Cardiac muscle cell (in vitro differentiated cells and primary cell): Measurements from ENCODE around the gene GOSR2. TPM values are rescaled to one million over a fixed set of nuclear protein-coding genes. Genes with fewer than 3 reads are reported as not detected.

Source experiments
- DNase-seq, 2 donors: peaks; one replicate each; pipeline versions ENCODE4 v3.0.0 to v3.0.0-alpha.2; 2010 to 2017; ENCODE audit warnings: low read depth in 1 of 2, low spot score in 1 of 2
- H3K27ac ChIP-seq: fragments of 200-600 bp; sonication (generic); 2 replicates; pipeline ENCODE4 v1.5.1; 2016
- H3K27me3 ChIP-seq: fragments of 200-600 bp; sonication (generic); 2 replicates; pipeline ENCODE4 v1.6.0; 2016; ENCODE audit warnings: control low read depth
- H3K36me3 ChIP-seq: fragments of 200-600 bp; sonication (generic); 2 replicates; pipeline ENCODE4 v1.5.1; 2016; ENCODE audit warnings: control low read depth
- H3K4me1 ChIP-seq: fragments of 200-600 bp; sonication (generic); 2 replicates; pipeline ENCODE4 v1.8.1; 2017; ENCODE audit warnings: low read depth, mild to moderate bottlenecking, mixed run types
- H3K4me3 ChIP-seq: fragments of 200-600 bp; sonication (generic); 2 replicates; pipeline ENCODE4 v1.5.1; 2016; ENCODE audit warnings: mild to moderate bottlenecking
- H3K9me3 ChIP-seq: fragments of 200-600 bp; sonication (generic); 2 replicates; pipeline ENCODE4 v1.5.1; 2017; ENCODE audit warnings: low read depth, mild to moderate bottlenecking, control low read depth
- polyA plus RNA-seq: library from polyadenylated mRNA; unstranded; fragments of >200 nt; fragmentation: Nextera tagmentation; extraction: Ambion mirVana; gene quantifications from 2 replicates; pipeline ENCODE4 v1.2.1, GENCODE V29; 2016
- total RNA-seq: library from RNA; depleted of rRNA; stranded (reverse); fragments of >200 nt; gene quantifications from 2 replicates; pipeline ENCODE4 v1.2.3, GENCODE V29; 2016
- TF ChIP-seq, protein P1 (sequence below): IDR thresholded peaks from 2 replicates; pipeline ENCODE4 v1.5.1; 2012; ENCODE audit warnings: low read depth, mild to moderate bottlenecking, low read length

Gene GOSR2
- total and polyA plus RNA-seq, 2 experiments from 2014 or later, result 34.1 to 60.9 TPM

DNA sequence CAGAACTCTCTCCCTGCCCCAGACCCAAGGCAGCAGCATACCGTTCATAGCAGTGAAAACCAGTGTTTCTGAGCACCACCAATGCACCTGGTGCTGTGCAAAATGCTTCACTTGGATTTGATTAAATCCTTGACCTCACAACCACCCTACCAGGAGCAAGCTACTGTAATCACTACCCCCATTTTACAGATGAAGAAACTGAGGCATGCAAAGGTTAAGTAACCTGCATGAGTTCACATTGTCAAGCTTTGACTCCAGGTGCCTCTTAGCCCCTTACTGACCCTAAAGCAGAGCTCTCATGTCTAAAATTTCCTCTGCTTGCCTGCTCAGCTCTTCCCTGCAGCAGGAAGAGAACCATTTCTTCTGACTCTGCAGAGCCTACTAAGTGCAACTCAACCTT, 34.2 kb upstream of the GOSR2 start:
- no peaks in the 10 kb centered on the region for H3K4me1 ChIP-seq
- no peak overlapping the region for H3K27ac ChIP-seq
- H3K4me3 ChIP-seq, result no peak overlapping the region
- TF ChIP-seq, protein P1, sequence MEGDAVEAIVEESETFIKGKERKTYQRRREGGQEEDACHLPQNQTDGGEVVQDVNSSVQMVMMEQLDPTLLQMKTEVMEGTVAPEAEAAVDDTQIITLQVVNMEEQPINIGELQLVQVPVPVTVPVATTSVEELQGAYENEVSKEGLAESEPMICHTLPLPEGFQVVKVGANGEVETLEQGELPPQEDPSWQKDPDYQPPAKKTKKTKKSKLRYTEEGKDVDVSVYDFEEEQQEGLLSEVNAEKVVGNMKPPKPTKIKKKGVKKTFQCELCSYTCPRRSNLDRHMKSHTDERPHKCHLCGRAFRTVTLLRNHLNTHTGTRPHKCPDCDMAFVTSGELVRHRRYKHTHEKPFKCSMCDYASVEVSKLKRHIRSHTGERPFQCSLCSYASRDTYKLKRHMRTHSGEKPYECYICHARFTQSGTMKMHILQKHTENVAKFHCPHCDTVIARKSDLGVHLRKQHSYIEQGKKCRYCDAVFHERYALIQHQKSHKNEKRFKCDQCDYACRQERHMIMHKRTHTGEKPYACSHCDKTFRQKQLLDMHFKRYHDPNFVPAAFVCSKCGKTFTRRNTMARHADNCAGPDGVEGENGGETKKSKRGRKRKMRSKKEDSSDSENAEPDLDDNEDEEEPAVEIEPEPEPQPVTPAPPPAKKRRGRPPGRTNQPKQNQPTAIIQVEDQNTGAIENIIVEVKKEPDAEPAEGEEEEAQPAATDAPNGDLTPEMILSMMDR, result no peak
- no peaks in the 10 kb centered on the region for H3K9me3 ChIP-seq
- no peak for DNase-seq
- H3K36me3 ChIP-seq, result no peaks in the 10 kb centered on the region
- H3K27me3 ChIP-seq, result no peaks in the 10 kb centered on the region

DNA sequence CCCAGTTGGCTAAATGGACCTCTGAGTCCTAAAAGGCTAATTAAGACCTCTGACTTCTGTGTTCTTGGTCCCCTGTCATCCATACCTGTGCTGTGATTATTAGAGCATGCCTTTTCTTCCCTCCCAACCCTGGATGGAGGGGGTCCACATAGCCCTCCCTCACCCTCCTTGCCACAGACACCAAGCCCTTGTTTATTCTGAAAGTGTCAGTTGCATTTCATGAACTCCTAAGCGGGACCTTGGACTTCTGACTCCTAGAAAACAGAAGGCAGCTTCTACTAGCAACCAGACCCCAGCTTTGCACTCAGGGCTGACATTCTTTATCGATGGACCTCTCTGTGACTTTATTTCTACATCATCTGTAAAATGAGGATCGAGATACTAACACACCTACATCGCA, 33.4 kb upstream of the GOSR2 start:
- H3K27ac ChIP-seq, result no peak overlapping the region
- TF ChIP-seq, protein P1, result no peak

DNA sequence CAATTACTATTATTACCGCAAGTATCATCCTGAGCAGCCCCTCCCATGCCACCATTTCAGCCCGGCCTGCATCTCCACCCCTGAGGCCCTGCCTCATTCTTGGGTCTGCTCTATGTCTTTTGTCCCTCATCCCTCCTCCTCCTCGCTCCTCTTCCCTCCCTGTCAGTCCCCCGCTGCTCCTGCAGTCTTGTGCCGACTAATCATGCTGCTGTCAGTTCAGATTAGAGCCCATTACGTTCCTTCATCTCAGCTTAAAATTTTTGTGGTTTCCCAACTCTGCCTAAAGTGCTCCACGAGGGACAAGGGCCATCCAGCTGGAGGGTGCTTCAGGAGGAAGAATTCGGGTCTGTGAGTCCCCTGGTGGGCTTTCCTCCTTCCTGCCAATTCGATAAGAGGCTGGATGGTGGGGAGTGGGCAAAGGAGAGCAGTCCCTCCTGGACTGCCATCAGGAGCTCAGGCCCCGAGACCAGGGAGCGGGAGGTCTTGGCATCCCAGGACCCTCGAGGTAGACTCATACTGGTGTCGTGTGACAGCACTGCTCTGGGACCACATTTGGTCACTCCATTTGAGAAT, 32.9 kb upstream of the GOSR2 start:
- DNase-seq, result no peak
- Histone ChIP-seq H3K27me3 (no peaks in the 10 kb centered on the region), H3K4me3 (no peak overlapping the region), H3K9me3 (no peaks in the 10 kb centered on the region), H3K36me3 (no peaks in the 10 kb centered on the region), H3K27ac (no peak overlapping the region), H3K4me1 (no peaks in the 10 kb centered on the region)
- TF ChIP-seq, protein P1, result no peak

More for the DNA sequence above, 33.4 kb upstream of the GOSR2 start:
- Histone ChIP-seq H3K36me3 (no peaks in the 10 kb centered on the region), H3K27me3 (no peaks in the 10 kb centered on the region), H3K4me1 (no peaks in the 10 kb centered on the region), H3K9me3 (no peaks in the 10 kb centered on the region), H3K4me3 (no peak overlapping the region)
- no peak for DNase-seq

DNA sequence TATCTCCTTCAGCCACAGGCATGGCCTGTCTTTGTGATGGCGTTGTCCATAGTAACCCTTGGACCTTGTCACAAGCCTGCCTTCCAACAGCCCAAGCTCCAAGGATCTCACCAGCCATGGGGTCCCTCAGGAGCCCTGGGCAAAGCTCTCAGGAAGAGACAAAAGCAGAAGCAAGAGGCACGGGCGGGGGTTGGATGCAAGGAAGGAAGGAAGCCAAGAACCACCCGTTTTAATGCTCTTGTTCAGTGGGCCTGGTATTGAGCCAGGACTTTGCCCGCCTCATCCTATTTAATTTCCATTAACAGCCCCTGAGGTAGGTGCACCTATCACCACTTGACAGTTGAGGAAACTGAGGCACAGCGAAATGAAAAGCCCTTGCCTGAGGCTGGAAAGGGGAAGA, 32.3 kb upstream of the GOSR2 start:
- no peaks in the 10 kb centered on the region for H3K36me3 ChIP-seq
- TF ChIP-seq, protein P1, result no peak
- H3K9me3 ChIP-seq, result no peaks in the 10 kb centered on the region
- H3K4me3 ChIP-seq, result no peak overlapping the region
- no peaks in the 10 kb centered on the region for H3K4me1 ChIP-seq
- no peak for DNase-seq
- H3K27ac ChIP-seq, result no peak overlapping the region
- H3K27me3 ChIP-seq, result no peaks in the 10 kb centered on the region

DNA sequence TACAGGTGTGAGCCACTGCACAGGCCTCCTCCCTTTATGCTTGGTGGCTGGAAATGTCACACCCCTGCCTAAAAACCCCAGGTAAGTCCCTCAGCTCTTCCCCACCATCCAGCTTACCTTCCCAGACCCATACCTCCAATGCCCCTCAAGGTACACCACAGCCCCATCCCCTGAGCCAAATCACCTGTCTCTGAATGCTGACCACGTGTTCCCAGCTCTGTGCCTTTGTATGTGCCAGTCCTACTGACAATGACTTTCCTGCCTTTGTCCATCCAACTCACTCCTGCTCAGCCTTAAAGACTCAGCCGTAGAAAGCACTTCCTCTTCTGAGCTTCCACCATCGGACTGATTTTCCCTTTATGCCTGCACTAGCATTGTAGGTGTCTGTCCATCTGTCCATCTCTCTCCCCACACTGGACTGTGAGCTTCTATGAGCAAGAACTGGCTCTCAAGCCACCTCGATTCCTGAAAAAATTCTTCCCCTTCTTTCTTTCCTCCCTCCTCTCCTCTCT, 30.7 kb upstream of the GOSR2 start:
- Histone ChIP-seq H3K27ac (no peak overlapping the region), H3K4me1 (no peaks in the 10 kb centered on the region), H3K27me3 (no peaks in the 10 kb centered on the region), H3K9me3 (no peaks in the 10 kb centered on the region), H3K4me3 (no peak overlapping the region), H3K36me3 (no peaks in the 10 kb centered on the region)
- DNase-seq, result no peak
- TF ChIP-seq, protein P1, result no peak
